LNCAP (cell line): ENCODE results near the gene TRIM3.

Source experiments
- CTCF ChIP-seq: fragments of 450-650 bp; IDR thresholded peaks from 2 replicates; pipeline ENCODE4 v1.5.1; 2017; ENCODE audit warnings: mild to moderate bottlenecking

TRIM3 gene

GRCh38 chr11:6473451-6474412 lies at the start of gene TRIM3:
TSS of gene TRIM3 (minus strand) at chr11:6473941. CDS start at chr11:6465695, 8,246 bp downstream.
- TF ChIP-seq CTCF, result peak; percentile 32; the same call in 1 of the 2 replicates

GRCh38 chr11:6523253-6523652 lies 49.5 kb upstream of the TRIM3 start:
- TF ChIP-seq CTCF, result no peak

- TF ChIP-seq CTCF, result no peak
Observed at GRCh38 chr11:6520265-6520664, 46.5 kb upstream of the TRIM3 start.

- TF ChIP-seq CTCF, result no peak
Observed at GRCh38 chr11:6516865-6517264, 43.1 kb upstream of the TRIM3 start.

GRCh38 chr11:6505577-6506240 lies 32.0 kb upstream of the TRIM3 start:
- peak; percentile 89 for TF ChIP-seq CTCF

GRCh38 chr11:6504166-6504565 lies 30.4 kb upstream of the TRIM3 start:
- TF ChIP-seq CTCF, result no peak

GRCh38 chr11:6502382-6502781 lies 28.6 kb upstream of the TRIM3 start:
- TF ChIP-seq CTCF, result no peak
